Nephron (organoid): ENCODE results near the gene INPPL1.
A peak's percentile ranks its signal among the peaks of the same experiment; 100 is the strongest.

ENCODE experiments used
- H3K27ac Mint-ChIP-seq, 3 experiments: 2 replicates each; pipeline ENCODE4 v1.8.0; 2020; ENCODE audit warnings: mixed read lengths in 3 of 3, mild to moderate bottlenecking in 2 of 3, moderate library complexity in 1 of 3
- H3K27me3 Mint-ChIP-seq: 2 replicates; pipeline ENCODE4 v1.8.0; 2021; ENCODE audit warnings: low read depth, mild to moderate bottlenecking, moderate library complexity, mixed read lengths
- H3K36me3 Mint-ChIP-seq: 2 replicates; pipeline ENCODE4 v1.8.0; 2020; ENCODE audit warnings: low read depth, mixed read lengths
- H3K4me1 Mint-ChIP-seq: 2 replicates; pipeline ENCODE4 v1.8.0; 2020; ENCODE audit warnings: mixed read lengths
- H3K4me3 Mint-ChIP-seq, 3 experiments: 2 replicates each; pipeline ENCODE4 v1.8.0; 2020; ENCODE audit warnings: mild to moderate bottlenecking in 3 of 3, mixed read lengths in 3 of 3, moderate library complexity in 2 of 3
- H3K9me3 Mint-ChIP-seq: 2 replicates; pipeline ENCODE4 v1.8.0; 2020; ENCODE audit warnings: mixed read lengths
- CTCF ChIP-seq, 3 experiments: fragments of 200-600 bp; sonication (generic); IDR thresholded peaks; one replicate each; pipeline ENCODE4 v1.5.0; 2021; ENCODE audit warnings: antibody characterized with exemption in 3 of 3; ENCODE audit not compliant: unreplicated experiment in 3 of 3

INPPL1 gene

GRCh38 chr11:72244361-72245262 lies 20.0 kb downstream of the INPPL1 start:
- no peak for TF ChIP-seq CTCF (IDR thresholded peaks at IDR 0.05; ENCODE audit: unreplicated experiment in 3 of 3)
- no peaks in the 10 kb centered on the region for H3K36me3 Mint-ChIP-seq
- H3K4me3 Mint-ChIP-seq = peak overlapping the region; percentile 53 to 79 (median 70)
- H3K4me1 Mint-ChIP-seq = peaks cover 10% of the 10 kb centered on the region
- peak overlapping the region in 1 of 3 experiments; percentile 2 for H3K27ac Mint-ChIP-seq
- peaks cover 40% of the 10 kb centered on the region for H3K27me3 Mint-ChIP-seq
- H3K9me3 Mint-ChIP-seq = peaks cover 4% of the 10 kb centered on the region

DNA sequence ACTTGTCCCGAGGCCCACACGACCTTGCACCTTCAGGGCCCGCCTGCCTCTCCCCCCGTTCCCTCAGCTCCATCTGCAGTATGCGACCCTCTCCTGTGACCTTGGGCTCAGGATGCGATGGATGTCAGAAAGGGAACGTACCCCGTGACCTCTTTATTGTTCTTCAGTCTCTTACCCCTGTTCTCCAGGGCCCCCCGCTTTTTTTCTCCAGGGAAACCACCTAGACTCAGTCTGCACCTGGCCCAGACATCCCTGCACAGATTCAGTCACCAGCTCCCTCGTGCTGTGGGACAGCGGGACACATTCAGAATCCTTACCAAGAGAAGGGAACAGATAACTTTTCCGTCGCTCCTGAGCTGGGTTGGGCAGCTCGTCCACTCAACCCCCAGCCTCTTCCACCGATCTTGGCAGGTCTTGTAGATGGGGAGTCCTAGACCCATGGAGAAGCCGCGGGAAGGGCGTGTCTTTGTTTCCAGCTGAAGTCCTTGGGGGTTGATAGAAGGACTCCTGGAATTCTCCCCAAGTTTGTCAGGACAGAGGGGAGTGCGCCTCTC lies 20.8 kb downstream of the INPPL1 start:
- Mint-ChIP-seq H3K27ac (no peak overlapping the region), H3K4me3 (no peak overlapping the region), H3K27me3 (peaks cover 43% of the 10 kb centered on the region), H3K4me1 (peaks cover 6% of the 10 kb centered on the region), H3K36me3 (no peaks in the 10 kb centered on the region), H3K9me3 (peaks cover 4% of the 10 kb centered on the region)
- TF ChIP-seq CTCF (IDR thresholded peaks at IDR 0.05; ENCODE audit: unreplicated experiment in 3 of 3) = no peak

DNA sequence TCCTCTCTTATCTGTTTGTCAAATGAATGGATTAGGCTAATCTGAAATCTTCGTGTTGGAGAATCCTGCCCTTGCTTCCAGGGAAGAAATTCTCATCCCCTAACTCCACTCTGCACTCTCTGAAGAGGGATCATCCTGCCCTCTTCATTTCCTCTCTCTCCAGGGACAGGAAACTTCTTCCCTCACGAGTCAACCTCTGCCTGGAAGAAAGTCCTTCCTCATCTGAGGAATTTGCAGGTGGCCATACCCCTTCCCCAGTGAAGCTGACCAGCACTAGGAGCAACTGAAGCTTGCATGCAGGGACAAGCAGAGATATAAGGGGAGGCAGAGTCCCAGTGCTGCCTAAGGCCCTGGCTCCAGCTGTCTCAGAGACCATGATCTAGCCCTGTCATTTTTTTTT lies 23.0 kb downstream of the INPPL1 start:
- Mint-ChIP-seq H3K4me1 (peaks cover 4% of the 10 kb centered on the region), H3K9me3 (peaks cover 4% of the 10 kb centered on the region), H3K27me3 (peaks cover 39% of the 10 kb centered on the region), H3K36me3 (no peaks in the 10 kb centered on the region), H3K27ac (no peak overlapping the region), H3K4me3 (no peak overlapping the region)
- TF ChIP-seq CTCF (IDR thresholded peaks at IDR 0.05; ENCODE audit: unreplicated experiment in 3 of 3) = no peak

DNA sequence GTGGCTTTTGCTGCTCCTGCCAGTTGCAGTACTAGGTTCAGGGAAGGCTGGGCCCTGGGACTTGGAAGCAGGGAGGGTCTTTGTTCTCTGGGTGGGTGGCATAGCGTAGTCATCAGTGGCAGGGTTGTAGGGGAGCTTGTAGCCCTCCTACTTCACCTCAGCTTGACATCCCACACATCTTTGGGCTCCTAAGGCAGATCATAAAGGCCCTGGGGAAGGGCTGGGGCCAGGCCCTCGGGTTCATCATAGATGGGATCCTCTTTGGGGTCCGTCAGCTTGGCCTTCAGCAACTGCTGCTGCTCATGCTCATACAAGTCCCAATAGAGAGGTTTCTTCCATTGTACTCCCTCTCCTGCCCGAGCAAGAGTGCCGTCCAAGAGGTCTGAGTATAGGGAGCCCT lies 25.4 kb downstream of the INPPL1 start:
- Mint-ChIP-seq H3K36me3 (no peaks in the 10 kb centered on the region), H3K9me3 (no peaks in the 10 kb centered on the region), H3K27ac (no peak overlapping the region), H3K4me3 (no peak overlapping the region), H3K27me3 (peaks cover 42% of the 10 kb centered on the region), H3K4me1 (no peaks in the 10 kb centered on the region)
- TF ChIP-seq CTCF (IDR thresholded peaks at IDR 0.05; ENCODE audit: unreplicated experiment in 3 of 3) = no peak

DNA sequence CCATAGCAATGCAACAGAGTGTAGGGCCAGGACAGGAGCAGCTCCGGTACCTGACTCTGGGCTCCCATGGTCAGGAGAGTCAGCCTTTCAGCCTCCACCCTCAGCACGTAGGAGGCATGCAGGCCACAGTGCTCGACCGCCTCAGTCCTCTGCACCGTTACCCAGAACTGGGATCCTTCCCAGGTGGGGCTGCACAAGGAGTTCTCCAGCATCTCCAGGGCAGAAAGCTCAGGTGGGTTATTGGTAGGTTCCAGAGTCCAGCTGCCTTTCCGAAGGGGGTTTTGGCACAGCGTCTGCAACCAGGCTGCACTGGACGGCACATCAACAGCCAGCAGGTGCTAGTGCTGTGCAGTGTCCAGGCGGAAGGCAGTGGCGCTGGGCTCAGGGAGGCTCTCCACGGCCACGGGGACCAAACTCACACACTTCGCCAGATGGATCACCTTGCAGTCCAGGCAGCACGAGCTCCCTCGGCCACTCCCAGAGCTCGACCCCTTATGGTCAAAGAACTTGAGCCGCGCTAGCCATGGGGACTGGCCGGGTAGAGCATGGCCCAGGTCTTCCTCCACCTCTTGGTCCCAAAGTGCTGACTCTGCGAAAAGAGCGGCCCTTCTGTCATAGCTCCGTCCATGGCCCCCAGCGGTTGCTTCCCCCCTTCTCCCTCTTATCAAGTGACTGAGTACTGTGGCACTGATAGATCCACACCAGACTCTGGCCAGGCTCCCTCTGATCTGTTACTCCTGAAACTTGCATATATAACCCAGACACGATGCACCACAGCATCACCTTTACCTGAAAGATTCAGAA lies 26.3 kb downstream of the INPPL1 start:
- TF ChIP-seq CTCF (IDR thresholded peaks at IDR 0.05; ENCODE audit: unreplicated experiment in 3 of 3) = no peak
- no peaks in the 10 kb centered on the region for H3K4me1 Mint-ChIP-seq
- H3K27me3 Mint-ChIP-seq = peaks cover 47% of the 10 kb centered on the region
- no peak overlapping the region for H3K4me3 Mint-ChIP-seq
- H3K27ac Mint-ChIP-seq = no peak overlapping the region
- no peaks in the 10 kb centered on the region for H3K36me3 Mint-ChIP-seq
- H3K9me3 Mint-ChIP-seq = no peaks in the 10 kb centered on the region
